NB4 (cell line): ENCODE data around the gene FUT4.

Source experiments
- POLR2A ChIP-seq: IDR thresholded peaks from 2 replicates; pipeline ENCODE4 v1.6.1; 2011; ENCODE audit warnings: mild to moderate bottlenecking; ENCODE audit not compliant: insufficient read length; ENCODE audit errors: extremely low read depth
- TF ChIP-seq, protein P1 (sequence below): IDR thresholded peaks from one replicate; pipeline ENCODE4 v1.5.1; 2012; ENCODE audit warnings: low read depth, low read length

DNA sequence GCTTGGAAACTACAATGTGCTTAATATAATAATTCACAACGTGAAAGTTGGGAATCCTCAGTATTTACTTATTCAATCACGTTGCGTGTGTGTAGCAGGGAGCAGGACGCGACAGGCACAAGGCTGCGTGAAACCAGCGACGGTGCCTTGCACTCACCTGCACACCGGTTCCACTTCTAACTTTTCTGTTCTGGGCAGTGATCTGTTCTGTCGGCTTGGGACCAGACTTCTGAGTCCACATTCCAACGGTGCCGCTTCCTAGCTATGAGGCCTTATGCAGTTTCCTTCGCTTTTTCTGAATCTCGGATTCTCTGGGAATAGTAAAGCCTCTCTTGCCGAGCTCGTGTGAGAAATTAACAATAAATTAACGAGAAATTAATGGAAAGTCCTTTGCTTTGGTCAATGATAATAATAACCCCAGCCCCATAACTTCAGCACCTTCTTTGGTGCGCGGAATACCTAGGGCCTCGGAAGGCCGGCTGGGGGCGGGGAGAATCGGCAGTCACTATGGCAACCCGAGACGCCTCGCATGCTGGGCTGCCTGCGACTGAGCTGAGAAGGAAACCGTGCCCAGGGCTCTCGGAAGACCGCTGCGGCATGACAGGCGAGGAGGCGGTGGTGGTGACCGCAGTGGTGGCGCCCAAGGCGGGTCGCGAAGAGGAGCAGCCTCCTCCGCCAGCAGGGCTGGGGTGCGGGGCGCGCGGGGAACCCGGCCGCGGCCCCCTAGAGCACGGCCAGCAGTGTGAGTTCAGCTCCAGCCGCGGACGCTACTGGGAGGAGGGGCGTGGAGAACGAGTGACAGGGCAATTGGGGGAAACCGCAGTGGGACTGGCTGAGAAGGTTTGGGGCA lies 31.6 kb upstream of the FUT4 start, which contains the start of gene C11orf97:
- TF ChIP-seq, protein P1, sequence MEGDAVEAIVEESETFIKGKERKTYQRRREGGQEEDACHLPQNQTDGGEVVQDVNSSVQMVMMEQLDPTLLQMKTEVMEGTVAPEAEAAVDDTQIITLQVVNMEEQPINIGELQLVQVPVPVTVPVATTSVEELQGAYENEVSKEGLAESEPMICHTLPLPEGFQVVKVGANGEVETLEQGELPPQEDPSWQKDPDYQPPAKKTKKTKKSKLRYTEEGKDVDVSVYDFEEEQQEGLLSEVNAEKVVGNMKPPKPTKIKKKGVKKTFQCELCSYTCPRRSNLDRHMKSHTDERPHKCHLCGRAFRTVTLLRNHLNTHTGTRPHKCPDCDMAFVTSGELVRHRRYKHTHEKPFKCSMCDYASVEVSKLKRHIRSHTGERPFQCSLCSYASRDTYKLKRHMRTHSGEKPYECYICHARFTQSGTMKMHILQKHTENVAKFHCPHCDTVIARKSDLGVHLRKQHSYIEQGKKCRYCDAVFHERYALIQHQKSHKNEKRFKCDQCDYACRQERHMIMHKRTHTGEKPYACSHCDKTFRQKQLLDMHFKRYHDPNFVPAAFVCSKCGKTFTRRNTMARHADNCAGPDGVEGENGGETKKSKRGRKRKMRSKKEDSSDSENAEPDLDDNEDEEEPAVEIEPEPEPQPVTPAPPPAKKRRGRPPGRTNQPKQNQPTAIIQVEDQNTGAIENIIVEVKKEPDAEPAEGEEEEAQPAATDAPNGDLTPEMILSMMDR, result no peak
- no peak for TF ChIP-seq POLR2A
